K562 (cell line): ENCODE data around the gene WWOX. TPM values are rescaled to one million over a fixed set of nuclear protein-coding genes. Genes with fewer than 3 reads are reported as not detected.

ENCODE experiments used
- ATAC-seq: fragments of 200-7000 bp; cut with Tn5 transposase; 3 replicates; pipeline ENCODE4 v1.9.1; 2020; ENCODE audit warnings: moderate library complexity
- BruUV-seq: library from RNA; stranded (reverse); fragments of 400-500 nt; replicated peaks from 2 replicates; lab custom pipeline; 2021; lab: Mats Ljungman, UMichigan
- CTCF ChIA-PET: fragments of 300-600 bp; formaldehyde crosslinking; extraction: SDS; loops from one replicate; lab custom pipeline; 2021; ENCODE audit warnings: low intra/inter-chr PET ratio; lab: Yijun Ruan, JAX
- POLR2A ChIA-PET: fragments of 300-600, 350-650 bp; sonication (Branson Sonifier 250); formaldehyde crosslinking; extraction: SDS; loops from one replicate; lab custom pipeline; 2021; ENCODE audit warnings: antibody characterized with exemption, inconsistent platforms; lab: Yijun Ruan, JAX
- DNase-seq, 4 experiments: peaks; one replicate each; pipeline versions ENCODE4 v3.0.0 to v3.0.0-alpha.2; 2011 to 2018; ENCODE audit warnings: low spot score in 3 of 4, mixed read lengths in 3 of 4; ENCODE audit errors: extremely low read depth in 1 of 4
- FAIRE-seq: peaks from 2 replicates; lab custom pipeline; 2011; peaks lifted over from hg19 to GRCh38; lab: Jason Lieb, UNC
- H2AFZ ChIP-seq: 2 replicates; pipeline ENCODE4 v1.6.0; 2011; ENCODE audit warnings: low read depth, low read length, control low read depth, inconsistent platforms
- H3K27ac ChIP-seq: fragments of 200-600 bp; 3 replicates; pipeline ENCODE4 v1.8.0; 2011; ENCODE audit warnings: low read depth, mild to moderate bottlenecking, control low read depth, inconsistent platforms, low read length, moderate library complexity, mixed read lengths; ENCODE audit errors: extremely low read depth
- H3K27me3 ChIP-seq, 2 experiments: fragments of 300-600 bp in 1 of 2; 2 replicates in 1 of 2; 3 replicates in 1 of 2; pipeline versions ENCODE4 v1.6.0 to v1.8.0; 2011; ENCODE audit warnings: inconsistent platforms in 2 of 2, low read length in 2 of 2, mild to moderate bottlenecking in 1 of 2, mixed read lengths in 1 of 2, moderate library complexity in 1 of 2; ENCODE audit not compliant: control insufficient read depth in 2 of 2, insufficient read depth in 2 of 2
- H3K36me3 ChIP-seq: fragments of 300-600 bp; 3 replicates; pipeline ENCODE4 v1.8.0; 2011; ENCODE audit warnings: mild to moderate bottlenecking, low read length, inconsistent platforms; ENCODE audit not compliant: control insufficient read depth, insufficient read depth
- H3K4me1 ChIP-seq, 2 experiments: fragments of 200-600 bp in 1 of 2; replicated peaks in 1 of 2; 2 replicates in 1 of 2; 3 replicates in 1 of 2; pipeline versions ENCODE4 v1.5.1 to v1.8.0; 2011; ENCODE audit warnings: inconsistent platforms in 2 of 2, low read length in 2 of 2, mild to moderate bottlenecking in 1 of 2, mixed read lengths in 1 of 2, moderate library complexity in 1 of 2; ENCODE audit not compliant: control insufficient read depth in 2 of 2, insufficient read depth in 2 of 2
- H3K4me2 ChIP-seq: 2 replicates; pipeline ENCODE4 v1.6.1; 2011; ENCODE audit warnings: low read length, control low read depth, inconsistent platforms, mixed read lengths; ENCODE audit not compliant: insufficient read depth
- H3K4me3 ChIP-seq: fragments of 200-600 bp; sonication (generic), shearing (Covaris generic); 2 replicates; pipeline ENCODE4 v1.5.1; 2016; ENCODE audit warnings: control low read depth, inconsistent platforms
- H3K79me2 ChIP-seq: fragments of 200-600 bp; 3 replicates; pipeline ENCODE4 v1.8.0; 2011; ENCODE audit warnings: low read length, inconsistent platforms; ENCODE audit not compliant: control insufficient read depth, insufficient read depth
- H3K9ac ChIP-seq, 2 experiments: 2 replicates each; pipeline versions ENCODE4 v1.6.0 to v1.6.1; 2011; ENCODE audit warnings: low read depth in 2 of 2, low read length in 2 of 2, control low read depth in 1 of 2, inconsistent platforms in 1 of 2, mild to moderate bottlenecking in 1 of 2, mixed read lengths in 1 of 2; ENCODE audit not compliant: insufficient read depth in 1 of 2
- H3K9me1 ChIP-seq: one replicate; pipeline ENCODE4 v1.6.0; 2011; ENCODE audit warnings: inconsistent platforms, mild to moderate bottlenecking, low read length, moderate library complexity; ENCODE audit not compliant: control insufficient read depth, insufficient read depth
- H3K9me3 ChIP-seq: replicated peaks from 2 replicates; pipeline ENCODE4 v1.5.1; 2011; ENCODE audit warnings: low read depth, low read length, inconsistent platforms; ENCODE audit not compliant: control insufficient read depth, insufficient read depth
- H4K20me1 ChIP-seq: replicated peaks from 2 replicates; pipeline ENCODE4 v1.6.1; 2011; ENCODE audit warnings: low read length, inconsistent platforms, mixed read lengths; ENCODE audit not compliant: control insufficient read depth, insufficient read depth
- AFF1 ChIP-seq, 2 experiments: fragments of 450-650 bp; IDR thresholded peaks; 2 replicates each; pipeline ENCODE4 v1.6.1; 2018; ENCODE audit warnings: mild to moderate bottlenecking in 2 of 2, low read depth in 1 of 2; ENCODE audit not compliant: partially characterized antibody in 2 of 2
- HDAC2 ChIP-seq: fragments of 450-650 bp; IDR thresholded peaks from 2 replicates; pipeline ENCODE4 v1.6.1; 2016; ENCODE audit warnings: mild to moderate bottlenecking
- SETDB1 ChIP-seq: IDR thresholded peaks from one replicate; pipeline ENCODE4 v1.6.1; 2012; ENCODE audit warnings: low read length, control low read depth, inconsistent platforms
- SRSF3 ChIP-seq: fragments of 200-400 bp; formaldehyde crosslinking; IDR thresholded peaks from 2 replicates; pipeline ENCODE4 v1.6.1; 2016; ENCODE audit warnings: mild to moderate bottlenecking, low read length, moderate library complexity; ENCODE audit not compliant: insufficient read depth
- TAF15 ChIP-seq: fragments of 200-400 bp; formaldehyde crosslinking; IDR thresholded peaks from 2 replicates; pipeline ENCODE4 v1.6.1; 2017; ENCODE audit warnings: mild to moderate bottlenecking, low read depth, low read length, moderate library complexity
- TBL1XR1 ChIP-seq, 2 experiments: IDR thresholded peaks; 2 replicates each; pipeline ENCODE4 v1.6.1; 2012; ENCODE audit warnings: improper control_type of control experiment in 2 of 2, low read length in 2 of 2, mild to moderate bottlenecking in 1 of 2
- TEAD1 ChIP-seq, 2 experiments: fragments of 450-650 bp in 1 of 2; sonication (generic) in 1 of 2; formaldehyde crosslinking; IDR thresholded peaks; 2 replicates each; pipeline versions ENCODE4 v1.4.0 to v1.8.0; 2020 to 2022; ENCODE audit warnings: mild to moderate bottlenecking in 2 of 2, missing genetic modification reagents in 1 of 2
- ZFX ChIP-seq: sonication (generic); formaldehyde crosslinking; IDR thresholded peaks from 2 replicates; pipeline ENCODE4 v1.8.0; 2022; ENCODE audit warnings: mild to moderate bottlenecking, missing genetic modification reagents, moderate library complexity
- WGBS: fragments of 100-300 bp; shearing (Covaris generic); methylation state at CpG from one replicate; pipeline ENCODE4 v1.1.6; 2016; ENCODE audit warnings: low coverage, mixed read lengths; ENCODE audit not compliant: insufficient coverage; ENCODE audit errors: missing lambda C conversion rate; 5-methylcytosine and 5-hydroxymethylcytosine counted together
- in situ Hi-C: fragments of 300-500 bp; cut with MboI; formaldehyde crosslinking; loops from 4 replicates; pipeline ENCODE4 v1.15.0; 2018; ENCODE audit warnings: inconsistent platforms, mixed read lengths
- intact Hi-C: fragments of 100-400 bp; cut with micrococcal nuclease; formaldehyde crosslinking; loops from 2 replicates; pipeline ENCODE4 v1.14.2; 2022
- polyA plus RNA-seq, 8 experiments: library from polyadenylated mRNA; depleted of rRNA in 4 of 8; stranded (reverse) in 5 of 8; unstranded in 3 of 8; fragments of >200 nt; fragmentation: Nextera tagmentation in 2 of 8; fragmentation: Illumina TruSeq in 1 of 8; extraction: Ambion mirVana in 2 of 8; extraction: Trizol in 1 of 8; gene quantifications; 2 replicates each; pipeline versions ENCODE4 v1.2.1 to v1.2.3, GENCODE V29; 2011 to 2014; ENCODE audit warnings: inconsistent platforms in 1 of 8, missing spikeins in 1 of 8
- total RNA-seq, 7 experiments: library from RNA; depleted of rRNA in 6 of 7; stranded (reverse); fragments of >200 nt in 6 of 7; fragmentation: Illumina TruSeq in 2 of 7; extraction: Trizol in 2 of 7; gene quantifications; 2 replicates each; pipeline versions ENCODE4 v1.2.1 to v1.2.3, GENCODE V29; 2011 to 2021; ENCODE audit warnings: low replicate concordance in 1 of 7

WWOX gene
- total and polyA plus RNA-seq, 9 of the 15 experiments (the other 6 are each of a cell fraction or from before 2014, with no cell fraction given), result 1.6 to 22.7 (median 8.1) TPM

GRCh38 chr16:79069121-79069520 lies 969.7 kb downstream of the WWOX start (continued):
- TF ChIP-seq AFF1 (IDR thresholded peaks at IDR 0.05; ENCODE audit: low read depth in 1 of 2, partially characterized antibody in 2 of 2), result no peak
- TF ChIP-seq, all 486 proteins: peak for 0

GRCh38 chr16:79069633-79070032 lies 970.2 kb downstream of the WWOX start:
- CTCF ChIA-PET, result no interaction called here
- POLR2A ChIA-PET, result no interaction called here
- H3K4me2 ChIP-seq, result no peak overlapping the region
- no peak overlapping the region for H3K4me3 ChIP-seq
- H3K9me3 ChIP-seq, result no peaks in the 10 kb centered on the region; the same call in 1 of the 2 replicates
- DNase-seq (no peak), FAIRE-seq (no peak), ATAC-seq (no peak)
- H4K20me1 ChIP-seq, result peaks cover 4% of the 10 kb centered on the region; the same call in 1 of the 2 replicates
- WGBS, result 0% methylated on average over 1 of the region's 1 CpG
- no peak overlapping the region for H3K27ac ChIP-seq
- H3K27me3 ChIP-seq, result peaks cover 13% of the 10 kb centered on the region in 2 experiments
- no peaks in the 10 kb centered on the region for H3K4me1 ChIP-seq
- in situ Hi-C loops (no loop called here), intact Hi-C loops (no loop called here)
- no peaks in the 10 kb centered on the region for H3K79me2 ChIP-seq
- BruUV-seq, result no TSS peak
- H2AFZ ChIP-seq, result no peak overlapping the region
- H3K36me3 ChIP-seq, result no peaks in the 10 kb centered on the region
- no peak overlapping the region for H3K9ac ChIP-seq
- no peaks in the 10 kb centered on the region for H3K9me1 ChIP-seq
- TF ChIP-seq HDAC2 (no peak), TAF15 (no peak), TEAD1 (CRISPR knock-in tag; IDR thresholded peaks at IDR 0.05) (no peak), AFF1 (IDR thresholded peaks at IDR 0.05; ENCODE audit: low read depth in 1 of 2, partially characterized antibody in 2 of 2) (no peak), SETDB1 (no peak), SRSF3 (no peak), ZFX (CRISPR knock-in tag) (no peak), TBL1XR1 (IDR thresholded peaks at IDR 0.05; ENCODE audit: low read length in 2 of 2) (no peak)
